Esophagus (tissue), 2 donors: ENCODE data around the gene HTR4. TPM values are rescaled to one million over a fixed set of nuclear protein-coding genes. Genes with fewer than 3 reads are reported as not detected.

Experiments used
- H3K27ac ChIP-seq, 2 donors: one replicate each; pipeline ENCODE4 v1.5.1; 2013; ENCODE audit warnings: low read depth in 2 of 2, mild to moderate bottlenecking in 2 of 2, inconsistent platforms in 1 of 2, low read length in 1 of 2, moderate library complexity in 1 of 2
- H3K27me3 ChIP-seq, 2 donors: one replicate each; pipeline ENCODE4 v1.6.1; 2013; ENCODE audit warnings: low read length in 2 of 2, control low read depth in 1 of 2, mild to moderate bottlenecking in 1 of 2; ENCODE audit not compliant: insufficient read depth in 2 of 2, control insufficient read depth in 1 of 2
- H3K36me3 ChIP-seq, 2 donors: one replicate each; pipeline ENCODE4 v1.6.1; 2013; ENCODE audit warnings: low read length in 1 of 2; ENCODE audit not compliant: control insufficient read depth in 2 of 2, insufficient read depth in 2 of 2
- H3K4me1 ChIP-seq, 2 donors: one replicate each; pipeline ENCODE4 v1.6.1; 2013; ENCODE audit warnings: low read length in 1 of 2; ENCODE audit not compliant: control insufficient read depth in 2 of 2, insufficient read depth in 2 of 2
- H3K4me3 ChIP-seq, 2 donors: one replicate each; pipeline ENCODE4 v1.5.1; 2013; ENCODE audit warnings: low read length in 2 of 2, mild to moderate bottlenecking in 2 of 2, low read depth in 1 of 2, moderate library complexity in 1 of 2
- H3K9me3 ChIP-seq, 2 donors: one replicate each; pipeline ENCODE4 v1.6.1; 2013; ENCODE audit warnings: mild to moderate bottlenecking in 2 of 2, low read depth in 1 of 2, low read length in 1 of 2, moderate library complexity in 1 of 2; ENCODE audit not compliant: control insufficient read depth in 2 of 2, insufficient read depth in 1 of 2
- WGBS, 2 donors: extraction: QIAGEN DNeasy Blood & Tissue Kit; methylation state at CpG; one replicate each; pipeline ENCODE4 v1.1.7; 2013; 5-methylcytosine and 5-hydroxymethylcytosine counted together
- polyA plus RNA-seq, 2 donors: library from polyadenylated mRNA; stranded (reverse); fragments of 200-250 nt; gene quantifications; one replicate each; pipeline ENCODE4 v1.2.3, GENCODE V29; 2013
- donor health status: healthy with polysubstance abuse.
- donor health status: Bipolar disorder and iron deficiency.

HTR4 gene
- polyA plus RNA-seq, 2 donors, result 0.02 to 0.20 TPM

GRCh38 chr5:148492351-148492750 lies 162.0 kb downstream of the HTR4 start:
- 74 to 81% methylated on average over 1 of the region's 1 CpG for WGBS, 2 donors

GRCh38 chr5:148491793-148492184 lies 162.5 kb downstream of the HTR4 start:
- H3K27ac ChIP-seq, result no peak overlapping the region
- 63 to 71% methylated on average over 6 of the region's 6 CpGs for WGBS, 2 donors
- H3K4me1 ChIP-seq, result no peaks in the 10 kb centered on the region
- H3K4me3 ChIP-seq, result no peak overlapping the region
- no peaks in the 10 kb centered on the region for H3K36me3 ChIP-seq
- no peaks in the 10 kb centered on the region for H3K9me3 ChIP-seq
- H3K27me3 ChIP-seq, result peaks cover 0 to 6% of the 10 kb centered on the region in 2 donors

More at GRCh38 chr5:148492351-148492750, 162.0 kb downstream of the HTR4 start:
- H3K36me3 ChIP-seq, result no peaks in the 10 kb centered on the region
- H3K27ac ChIP-seq, result no peak overlapping the region
- H3K9me3 ChIP-seq, result no peaks in the 10 kb centered on the region
- peaks cover 0 to 6% of the 10 kb centered on the region in 2 donors for H3K27me3 ChIP-seq
- no peaks in the 10 kb centered on the region for H3K4me1 ChIP-seq
- no peak overlapping the region for H3K4me3 ChIP-seq

GRCh38 chr5:148491015-148491792 lies 163.1 kb downstream of the HTR4 start:
- WGBS, 2 donors, result 61 to 74% methylated on average over 10 of the region's 10 CpGs
- H3K9me3 ChIP-seq, result no peaks in the 10 kb centered on the region

GRCh38 chr5:148488757-148489156 lies 165.6 kb downstream of the HTR4 start:
- Histone ChIP-seq H3K9me3 (no peaks in the 10 kb centered on the region), H3K27me3 (peaks cover 0 to 6% of the 10 kb centered on the region in 2 donors), H3K4me3 (no peak overlapping the region), H3K36me3 (no peaks in the 10 kb centered on the region), H3K27ac (no peak overlapping the region), H3K4me1 (no peaks in the 10 kb centered on the region)
- 54 to 59% methylated on average over 2 of the region's 2 CpGs for WGBS, 2 donors

More at GRCh38 chr5:148491015-148491792, 163.1 kb downstream of the HTR4 start:
- Histone ChIP-seq H3K4me1 (no peaks in the 10 kb centered on the region), H3K36me3 (no peaks in the 10 kb centered on the region), H3K4me3 (no peak overlapping the region), H3K27ac (no peak overlapping the region), H3K27me3 (peaks cover 0 to 6% of the 10 kb centered on the region in 2 donors)

- H3K27ac ChIP-seq, result no peak overlapping the region
- H3K36me3 ChIP-seq, result no peaks in the 10 kb centered on the region
- H3K9me3 ChIP-seq, result no peaks in the 10 kb centered on the region
- WGBS, 2 donors, result 71 to 79% methylated on average over 3 of the region's 3 CpGs
- no peaks in the 10 kb centered on the region for H3K27me3 ChIP-seq
- H3K4me3 ChIP-seq, result no peak overlapping the region
- no peaks in the 10 kb centered on the region for H3K4me1 ChIP-seq
These were observed 167.9 kb downstream of the HTR4 start for GRCh38 chr5:148486456-148486855.

- no peak overlapping the region for H3K4me3 ChIP-seq
- no peaks in the 10 kb centered on the region for H3K4me1 ChIP-seq
- H3K27ac ChIP-seq, result no peak overlapping the region
- no peaks in the 10 kb centered on the region for H3K27me3 ChIP-seq
- no peaks in the 10 kb centered on the region for H3K36me3 ChIP-seq
- H3K9me3 ChIP-seq, result no peaks in the 10 kb centered on the region
These were observed 169.7 kb downstream of the HTR4 start for GRCh38 chr5:148484651-148485050.

- H3K4me1 ChIP-seq, result no peaks in the 10 kb centered on the region
- no peaks in the 10 kb centered on the region for H3K36me3 ChIP-seq
- no peak overlapping the region for H3K4me3 ChIP-seq
- H3K27me3 ChIP-seq, result no peaks in the 10 kb centered on the region
- H3K9me3 ChIP-seq, result no peaks in the 10 kb centered on the region
- H3K27ac ChIP-seq, result no peak overlapping the region
- 94% methylated on average over 3 of the region's 3 CpGs for WGBS, 2 donors
These were observed 170.6 kb downstream of the HTR4 start for GRCh38 chr5:148483750-148484149.

GRCh38 chr5:148482697-148483462 lies 171.4 kb downstream of the HTR4 start:
- Histone ChIP-seq H3K4me3 (no peak overlapping the region), H3K9me3 (no peaks in the 10 kb centered on the region), H3K27ac (no peak overlapping the region), H3K27me3 (no peaks in the 10 kb centered on the region), H3K36me3 (no peaks in the 10 kb centered on the region), H3K4me1 (no peaks in the 10 kb centered on the region)
- 50 to 53% methylated on average over 22 of the region's 22 CpGs for WGBS, 2 donors

- H3K9me3 ChIP-seq, result no peaks in the 10 kb centered on the region
- no peak overlapping the region for H3K27ac ChIP-seq
- no peaks in the 10 kb centered on the region for H3K4me1 ChIP-seq
- no peaks in the 10 kb centered on the region for H3K27me3 ChIP-seq
- no peak overlapping the region for H3K4me3 ChIP-seq
- no peaks in the 10 kb centered on the region for H3K36me3 ChIP-seq
- 62 to 65% methylated on average over 7 of the region's 7 CpGs for WGBS, 2 donors
These were observed 172.1 kb downstream of the HTR4 start for GRCh38 chr5:148482196-148482595.
